NB4 (cell line): ENCODE data around the gene UNC5B.
A peak's percentile ranks its signal among the peaks of the same experiment; 100 is the strongest.

Experiments
- DNase-seq: peaks from one replicate; pipeline ENCODE4 v3.0.0; 2010; ENCODE audit warnings: low read depth
- H3K4me3 ChIP-seq: one replicate; pipeline ENCODE4 v1.5.1; 2011; ENCODE audit warnings: mild to moderate bottlenecking, low read depth, low read length, moderate library complexity
- MYC ChIP-seq: IDR thresholded peaks from 2 replicates; pipeline ENCODE4 v1.6.1; 2011; ENCODE audit warnings: low read depth, low read length
- POLR2A ChIP-seq: IDR thresholded peaks from 2 replicates; pipeline ENCODE4 v1.6.1; 2011; ENCODE audit warnings: mild to moderate bottlenecking; ENCODE audit not compliant: insufficient read length; ENCODE audit errors: extremely low read depth
- TF ChIP-seq, protein P1 (sequence below): IDR thresholded peaks from 2 replicates; pipeline ENCODE4 v1.6.1; 2011; ENCODE audit warnings: low read depth, low read length
- TF ChIP-seq, protein P2 (sequence below): IDR thresholded peaks from one replicate; pipeline ENCODE4 v1.5.1; 2012; ENCODE audit warnings: low read depth, low read length

Gene UNC5B

DNA sequence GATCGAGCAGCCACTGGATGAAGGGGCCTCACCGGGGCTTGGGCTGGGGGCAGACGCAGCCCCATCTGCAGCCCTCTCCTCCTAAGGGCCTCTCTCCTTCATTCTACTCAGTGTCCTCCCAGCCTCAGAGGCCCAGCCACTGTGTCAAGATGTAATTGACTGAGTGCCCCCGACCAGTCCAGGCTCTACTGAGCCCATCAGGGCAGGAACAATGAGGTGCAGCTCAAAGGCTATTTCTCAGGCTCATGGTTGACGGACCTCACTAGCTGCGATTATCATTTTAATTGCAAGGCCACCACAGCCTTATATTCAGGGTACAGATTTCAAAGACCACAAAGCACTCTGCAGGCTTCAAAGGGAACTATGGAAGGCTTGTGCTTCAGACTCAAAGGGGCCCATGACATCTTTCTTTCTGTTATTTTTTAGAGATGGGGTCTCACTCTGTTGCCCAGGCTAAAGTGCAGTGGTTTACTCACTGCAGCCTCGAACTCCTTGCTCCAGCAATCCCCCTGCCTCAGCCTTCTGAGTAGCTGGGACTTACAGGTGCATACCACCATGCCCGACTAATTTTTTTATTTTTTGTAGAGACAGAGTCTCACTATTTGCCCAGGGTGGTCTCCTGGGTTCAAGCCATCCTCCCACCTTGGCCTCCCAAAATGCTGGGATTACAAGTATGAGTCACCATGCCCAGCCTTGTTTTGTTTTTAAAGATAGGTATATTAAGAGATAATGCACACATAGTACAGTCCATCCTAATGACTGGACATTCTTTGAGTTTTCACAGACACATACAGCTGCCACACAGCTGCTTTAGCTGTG is 130.4 kb downstream of the UNC5B start:
- no peak for TF ChIP-seq POLR2A
- TF ChIP-seq, protein P1, sequence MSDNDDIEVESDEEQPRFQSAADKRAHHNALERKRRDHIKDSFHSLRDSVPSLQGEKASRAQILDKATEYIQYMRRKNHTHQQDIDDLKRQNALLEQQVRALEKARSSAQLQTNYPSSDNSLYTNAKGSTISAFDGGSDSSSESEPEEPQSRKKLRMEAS, result no peak
- TF ChIP-seq MYC, result no peak
- TF ChIP-seq, protein P2, sequence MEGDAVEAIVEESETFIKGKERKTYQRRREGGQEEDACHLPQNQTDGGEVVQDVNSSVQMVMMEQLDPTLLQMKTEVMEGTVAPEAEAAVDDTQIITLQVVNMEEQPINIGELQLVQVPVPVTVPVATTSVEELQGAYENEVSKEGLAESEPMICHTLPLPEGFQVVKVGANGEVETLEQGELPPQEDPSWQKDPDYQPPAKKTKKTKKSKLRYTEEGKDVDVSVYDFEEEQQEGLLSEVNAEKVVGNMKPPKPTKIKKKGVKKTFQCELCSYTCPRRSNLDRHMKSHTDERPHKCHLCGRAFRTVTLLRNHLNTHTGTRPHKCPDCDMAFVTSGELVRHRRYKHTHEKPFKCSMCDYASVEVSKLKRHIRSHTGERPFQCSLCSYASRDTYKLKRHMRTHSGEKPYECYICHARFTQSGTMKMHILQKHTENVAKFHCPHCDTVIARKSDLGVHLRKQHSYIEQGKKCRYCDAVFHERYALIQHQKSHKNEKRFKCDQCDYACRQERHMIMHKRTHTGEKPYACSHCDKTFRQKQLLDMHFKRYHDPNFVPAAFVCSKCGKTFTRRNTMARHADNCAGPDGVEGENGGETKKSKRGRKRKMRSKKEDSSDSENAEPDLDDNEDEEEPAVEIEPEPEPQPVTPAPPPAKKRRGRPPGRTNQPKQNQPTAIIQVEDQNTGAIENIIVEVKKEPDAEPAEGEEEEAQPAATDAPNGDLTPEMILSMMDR, result no peak
- no peak overlapping the region for H3K4me3 ChIP-seq
- no peak for DNase-seq

DNA sequence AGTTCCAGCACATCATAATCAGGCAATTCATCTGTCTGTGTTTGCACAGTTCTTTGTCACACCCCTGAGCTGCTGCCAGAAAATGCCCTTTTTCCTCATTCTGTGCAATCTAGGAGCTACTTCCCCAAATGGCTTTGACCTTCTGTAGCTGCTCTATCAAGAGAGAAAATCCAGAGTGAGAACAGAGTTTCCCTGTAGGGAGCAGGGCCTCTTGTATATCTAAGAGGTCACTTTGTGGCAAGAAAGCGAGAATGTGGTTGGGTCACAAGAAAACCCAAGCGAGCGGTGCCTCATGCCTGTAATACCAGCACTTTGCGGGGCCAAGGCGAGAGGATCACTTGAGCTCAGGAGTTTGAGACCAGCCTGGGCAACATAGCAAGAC is 131.0 kb downstream of the UNC5B start:
- TF ChIP-seq MYC, result no peak
- TF ChIP-seq, protein P2, result no peak
- H3K4me3 ChIP-seq, result no peak overlapping the region
- peak; percentile 75 for DNase-seq

DNA sequence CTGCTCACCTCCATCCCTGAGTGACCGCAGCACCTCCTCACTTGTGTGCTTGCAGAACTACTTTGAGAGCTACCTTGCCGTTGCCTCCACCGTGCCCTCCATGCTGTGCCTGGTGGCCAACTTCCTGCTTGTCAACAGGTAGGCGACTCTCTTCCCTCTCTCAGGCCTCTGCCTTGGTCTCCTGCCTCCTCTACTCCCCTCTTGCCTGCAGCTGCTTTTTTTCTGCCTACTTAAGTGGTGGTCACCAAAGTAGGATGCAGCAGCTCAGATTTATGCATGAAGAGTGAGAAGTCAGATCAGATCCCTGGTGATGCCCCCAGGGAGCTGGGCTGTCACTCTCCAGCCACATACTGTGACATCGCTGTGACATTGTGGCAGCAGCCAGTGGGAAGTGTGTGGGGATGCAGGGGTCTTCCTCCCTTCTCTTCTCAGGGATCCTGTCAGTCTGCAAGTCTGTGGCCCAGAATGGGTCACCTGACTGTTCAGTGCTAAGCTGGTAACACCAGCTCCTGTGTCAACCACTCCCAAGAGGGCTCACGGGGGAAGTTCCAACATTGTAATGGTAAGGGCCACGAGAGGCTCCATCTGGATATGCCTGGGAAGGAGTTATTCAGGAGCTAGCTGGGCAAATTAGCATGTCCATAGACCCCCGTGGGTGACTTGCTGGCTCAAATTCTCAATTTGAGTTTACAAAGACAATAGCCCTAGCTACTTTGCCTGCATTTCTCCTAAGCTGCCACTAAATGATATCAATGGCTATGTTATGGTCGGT is 132.0 kb downstream of the UNC5B start:
- DNase-seq, result no peak
- TF ChIP-seq, protein P2, result no peak
- TF ChIP-seq, protein P1, result no peak
- TF ChIP-seq POLR2A, result no peak
- no peak for TF ChIP-seq MYC
- no peak overlapping the region for H3K4me3 ChIP-seq

DNA sequence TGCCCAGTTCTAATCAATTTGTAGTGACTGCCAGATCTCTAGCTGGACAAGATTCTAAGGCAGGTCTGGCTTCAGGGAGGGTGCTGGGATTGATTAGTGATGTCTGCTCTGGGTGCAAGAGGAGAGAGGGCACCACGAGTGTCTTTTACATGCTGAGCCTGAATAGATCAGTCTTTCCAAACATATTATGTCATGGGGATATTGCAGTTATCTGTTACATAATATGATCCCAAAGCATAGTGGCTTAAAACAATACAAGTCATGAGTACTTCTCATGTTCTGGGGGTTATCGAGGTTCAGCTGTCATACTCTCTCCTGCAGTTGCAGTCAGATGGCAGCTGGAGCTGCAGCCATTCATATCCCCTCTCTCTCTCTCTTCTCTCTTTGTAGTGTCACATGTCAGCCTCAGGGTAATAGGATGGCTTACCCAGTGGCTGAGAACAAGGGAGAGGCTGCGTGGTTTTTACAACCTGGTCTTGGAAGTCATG is 132.7 kb downstream of the UNC5B start:
- DNase-seq, result no peak
- TF ChIP-seq POLR2A (no peak), MYC (no peak)
- TF ChIP-seq, protein P1, result no peak
- TF ChIP-seq, protein P2, result no peak
- no peak overlapping the region for H3K4me3 ChIP-seq

DNA sequence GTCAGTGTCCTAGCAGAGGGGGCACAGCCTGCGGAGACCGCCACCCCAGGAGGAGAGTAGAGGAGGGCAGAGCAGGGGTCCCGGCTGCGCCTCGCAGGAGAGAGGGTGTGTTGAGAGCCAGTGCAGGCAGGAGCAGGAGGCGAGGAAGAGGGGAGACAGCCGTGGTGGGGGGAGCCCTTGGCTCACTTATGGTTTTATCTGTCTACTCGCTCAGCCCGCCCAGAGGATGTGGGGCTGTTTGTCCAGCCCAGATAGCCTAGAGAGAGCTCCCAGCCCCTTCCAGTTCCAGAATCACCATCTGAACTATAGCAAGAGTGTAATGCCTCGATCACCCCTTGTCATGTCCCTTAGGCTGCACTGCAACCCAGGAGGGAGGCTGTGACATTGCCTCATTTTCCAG is 133.3 kb downstream of the UNC5B start:
- no peak for DNase-seq
- TF ChIP-seq, protein P1, result no peak
- TF ChIP-seq POLR2A (no peak), MYC (no peak)
- TF ChIP-seq, protein P2, result no peak
- no peak overlapping the region for H3K4me3 ChIP-seq
